ENCODE data around the gene PPP1R12C.
A peak's percentile ranks its signal among the peaks of the same experiment; 100 is the strongest.

Gene PPP1R12C

DNA sequence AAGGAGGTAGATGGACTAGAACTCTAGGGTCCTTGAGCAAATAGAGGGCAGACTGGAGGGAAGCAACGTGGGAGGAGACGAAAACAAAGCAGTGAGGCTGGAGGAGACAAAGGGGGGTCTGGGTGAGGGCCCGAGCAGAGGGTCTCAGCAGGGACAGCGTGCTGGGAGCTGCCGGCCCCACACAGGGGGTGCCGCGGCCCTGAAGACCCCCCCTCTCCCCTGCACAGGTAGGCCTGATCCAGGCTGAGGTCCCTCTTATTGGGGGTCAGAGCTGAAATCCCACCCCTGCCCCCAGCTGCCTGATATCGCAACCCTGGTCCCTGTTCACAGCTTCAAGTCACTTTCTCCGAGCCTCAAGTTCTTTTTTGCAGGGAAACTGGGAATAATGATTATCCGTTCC, 33.0 kb downstream of the PPP1R12C start:
- Mint-ChIP-seq H3K9me3 (peaks cover 15% of the 10 kb centered on the region), H3K27ac (no peak overlapping the region), H3K36me3 (ENCODE audit: low read depth) (peaks cover 4% of the 10 kb centered on the region), H3K4me3 (peak overlapping the region; percentile 11), H3K4me1 (peaks cover 58% of the 10 kb centered on the region), H3K27me3 (ENCODE audit: low read depth, poor library complexity) (peaks cover 81% of the 10 kb centered on the region)
- no peak for TF ChIP-seq CTCF (IDR thresholded peaks at IDR 0.05)
- DNase-seq: no peak

- peaks cover 85% of the 10 kb centered on the region for H3K27me3 Mint-ChIP-seq (ENCODE audit: low read depth, poor library complexity)
Observed at GRCh38 chr19:55083004-55083850, 34.2 kb downstream of the PPP1R12C start.

DNA sequence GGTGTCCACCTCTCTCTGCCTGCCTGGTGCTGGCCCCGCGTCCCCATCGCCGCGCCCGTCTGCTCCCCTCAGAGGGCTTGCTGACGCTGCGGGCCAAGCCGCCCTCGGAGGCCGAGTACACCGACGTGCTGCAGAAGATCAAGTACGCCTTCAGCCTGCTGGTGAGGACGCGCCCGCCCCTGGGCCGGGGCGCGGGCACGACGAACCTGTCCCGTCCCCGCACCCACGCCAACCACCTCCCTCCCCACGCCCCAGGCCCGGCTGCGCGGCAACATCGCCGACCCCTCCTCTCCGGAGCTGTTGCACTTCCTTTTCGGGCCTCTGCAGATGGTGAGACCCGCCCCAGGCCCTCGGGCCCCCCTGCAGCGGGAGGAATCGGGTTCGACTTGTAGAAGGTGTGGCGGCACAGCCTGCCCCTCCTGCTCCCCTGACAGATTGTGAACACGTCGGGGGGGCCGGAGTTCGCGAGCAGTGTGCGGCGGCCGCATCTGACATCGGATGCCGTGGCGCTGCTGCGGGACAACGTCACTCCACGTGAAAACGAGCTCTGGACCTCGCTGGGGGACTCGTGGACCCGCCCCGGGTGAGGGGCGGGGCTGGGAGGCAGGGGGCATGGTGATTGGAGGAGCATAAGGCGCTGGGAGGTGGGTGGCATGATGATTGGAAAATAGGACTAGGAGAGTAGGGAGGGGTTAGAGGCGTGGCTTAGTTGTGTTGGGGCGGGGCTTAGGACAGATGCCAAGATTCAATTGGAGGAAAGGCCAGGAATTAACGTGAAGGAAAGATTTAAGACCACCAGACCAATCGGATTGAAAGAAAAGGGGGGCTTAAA, 35.2 kb downstream of the PPP1R12C start:
- H3K36me3 Mint-ChIP-seq (ENCODE audit: low read depth): peaks cover 4% of the 10 kb centered on the region
- peak; percentile 60 for DNase-seq
- H3K27me3 Mint-ChIP-seq (ENCODE audit: low read depth, poor library complexity): peaks cover 91% of the 10 kb centered on the region
- H3K27ac Mint-ChIP-seq: no peak overlapping the region
- H3K4me3 Mint-ChIP-seq: peak overlapping the region; percentile 58
- TF ChIP-seq CTCF (IDR thresholded peaks at IDR 0.05): no peak
- peaks cover 37% of the 10 kb centered on the region for H3K4me1 Mint-ChIP-seq
- peaks cover 19% of the 10 kb centered on the region for H3K9me3 Mint-ChIP-seq

More at GRCh38 chr19:55083004-55083850, 34.2 kb downstream of the PPP1R12C start:
- peaks cover 19% of the 10 kb centered on the region for H3K9me3 Mint-ChIP-seq
- no peak for TF ChIP-seq CTCF (IDR thresholded peaks at IDR 0.05)
- H3K36me3 Mint-ChIP-seq (ENCODE audit: low read depth): peaks cover 4% of the 10 kb centered on the region
- peaks cover 46% of the 10 kb centered on the region for H3K4me1 Mint-ChIP-seq
- no peak overlapping the region for H3K27ac Mint-ChIP-seq
- H3K4me3 Mint-ChIP-seq: no peak overlapping the region
- DNase-seq: peak; percentile 17

GRCh38 chr19:55081770-55082019, 35.7 kb downstream of the PPP1R12C start:
- peaks cover 4% of the 10 kb centered on the region for H3K36me3 Mint-ChIP-seq (ENCODE audit: low read depth)
- no peak for DNase-seq

GRCh38 chr19:55080968-55081769, 36.3 kb downstream of the PPP1R12C start:
- no peak overlapping the region for H3K27ac Mint-ChIP-seq
- peaks cover 34% of the 10 kb centered on the region for H3K4me1 Mint-ChIP-seq
- peaks cover 94% of the 10 kb centered on the region for H3K27me3 Mint-ChIP-seq (ENCODE audit: low read depth, poor library complexity)

More at GRCh38 chr19:55081770-55082019, 35.7 kb downstream of the PPP1R12C start:
- Mint-ChIP-seq H3K9me3 (peaks cover 19% of the 10 kb centered on the region), H3K27ac (no peak overlapping the region), H3K27me3 (ENCODE audit: low read depth, poor library complexity) (peaks cover 93% of the 10 kb centered on the region), H3K4me3 (peak overlapping the region; percentile 84), H3K4me1 (peaks cover 34% of the 10 kb centered on the region)
- TF ChIP-seq CTCF (IDR thresholded peaks at IDR 0.05): no peak

More at GRCh38 chr19:55080968-55081769, 36.3 kb downstream of the PPP1R12C start:
- Mint-ChIP-seq H3K4me3 (peak overlapping the region; percentile 84), H3K36me3 (ENCODE audit: low read depth) (peaks cover 4% of the 10 kb centered on the region), H3K9me3 (peaks cover 19% of the 10 kb centered on the region)
- TF ChIP-seq CTCF (IDR thresholded peaks at IDR 0.05): no peak
- DNase-seq: peak; percentile 92
